K562 (cell line): ENCODE data around the gene ZNF407. TPM values are rescaled to one million over a fixed set of nuclear protein-coding genes. Genes with fewer than 3 reads are reported as not detected.

ENCODE experiments used
- ATAC-seq: fragments of 200-7000 bp; cut with Tn5 transposase; 3 replicates; pipeline ENCODE4 v1.9.1; 2020; ENCODE audit warnings: moderate library complexity
- BruUV-seq: library from RNA; stranded (reverse); fragments of 400-500 nt; replicated peaks from 2 replicates; lab custom pipeline; 2021; lab: Mats Ljungman, UMichigan
- CTCF ChIA-PET: fragments of 300-600 bp; formaldehyde crosslinking; extraction: SDS; loops from one replicate; lab custom pipeline; 2021; ENCODE audit warnings: low intra/inter-chr PET ratio; lab: Yijun Ruan, JAX
- POLR2A ChIA-PET: fragments of 300-600, 350-650 bp; sonication (Branson Sonifier 250); formaldehyde crosslinking; extraction: SDS; loops from one replicate; lab custom pipeline; 2021; ENCODE audit warnings: antibody characterized with exemption, inconsistent platforms; lab: Yijun Ruan, JAX
- DNase-seq, 4 experiments: peaks; one replicate each; pipeline versions ENCODE4 v3.0.0 to v3.0.0-alpha.2; 2011 to 2018; ENCODE audit warnings: low spot score in 3 of 4, mixed read lengths in 3 of 4; ENCODE audit errors: extremely low read depth in 1 of 4
- FAIRE-seq: peaks from 2 replicates; lab custom pipeline; 2011; peaks lifted over from hg19 to GRCh38; lab: Jason Lieb, UNC
- H2AFZ ChIP-seq: 2 replicates; pipeline ENCODE4 v1.6.0; 2011; ENCODE audit warnings: low read depth, low read length, control low read depth, inconsistent platforms
- H3K27ac ChIP-seq: fragments of 200-600 bp; 3 replicates; pipeline ENCODE4 v1.8.0; 2011; ENCODE audit warnings: low read depth, mild to moderate bottlenecking, control low read depth, inconsistent platforms, low read length, moderate library complexity, mixed read lengths; ENCODE audit errors: extremely low read depth
- H3K27me3 ChIP-seq, 2 experiments: fragments of 300-600 bp in 1 of 2; 2 replicates in 1 of 2; 3 replicates in 1 of 2; pipeline versions ENCODE4 v1.6.0 to v1.8.0; 2011; ENCODE audit warnings: inconsistent platforms in 2 of 2, low read length in 2 of 2, mild to moderate bottlenecking in 1 of 2, mixed read lengths in 1 of 2, moderate library complexity in 1 of 2; ENCODE audit not compliant: control insufficient read depth in 2 of 2, insufficient read depth in 2 of 2
- H3K36me3 ChIP-seq: fragments of 300-600 bp; 3 replicates; pipeline ENCODE4 v1.8.0; 2011; ENCODE audit warnings: mild to moderate bottlenecking, low read length, inconsistent platforms; ENCODE audit not compliant: control insufficient read depth, insufficient read depth
- H3K4me1 ChIP-seq, 2 experiments: fragments of 200-600 bp in 1 of 2; replicated peaks in 1 of 2; 2 replicates in 1 of 2; 3 replicates in 1 of 2; pipeline versions ENCODE4 v1.5.1 to v1.8.0; 2011; ENCODE audit warnings: inconsistent platforms in 2 of 2, low read length in 2 of 2, mild to moderate bottlenecking in 1 of 2, mixed read lengths in 1 of 2, moderate library complexity in 1 of 2; ENCODE audit not compliant: control insufficient read depth in 2 of 2, insufficient read depth in 2 of 2
- H3K4me2 ChIP-seq: 2 replicates; pipeline ENCODE4 v1.6.1; 2011; ENCODE audit warnings: low read length, control low read depth, inconsistent platforms, mixed read lengths; ENCODE audit not compliant: insufficient read depth
- H3K4me3 ChIP-seq: fragments of 200-600 bp; sonication (generic), shearing (Covaris generic); 2 replicates; pipeline ENCODE4 v1.5.1; 2016; ENCODE audit warnings: control low read depth, inconsistent platforms
- H3K79me2 ChIP-seq: fragments of 200-600 bp; 3 replicates; pipeline ENCODE4 v1.8.0; 2011; ENCODE audit warnings: low read length, inconsistent platforms; ENCODE audit not compliant: control insufficient read depth, insufficient read depth
- H3K9ac ChIP-seq, 2 experiments: 2 replicates each; pipeline versions ENCODE4 v1.6.0 to v1.6.1; 2011; ENCODE audit warnings: low read depth in 2 of 2, low read length in 2 of 2, control low read depth in 1 of 2, inconsistent platforms in 1 of 2, mild to moderate bottlenecking in 1 of 2, mixed read lengths in 1 of 2; ENCODE audit not compliant: insufficient read depth in 1 of 2
- H3K9me1 ChIP-seq: one replicate; pipeline ENCODE4 v1.6.0; 2011; ENCODE audit warnings: inconsistent platforms, mild to moderate bottlenecking, low read length, moderate library complexity; ENCODE audit not compliant: control insufficient read depth, insufficient read depth
- H3K9me3 ChIP-seq: replicated peaks from 2 replicates; pipeline ENCODE4 v1.5.1; 2011; ENCODE audit warnings: low read depth, low read length, inconsistent platforms; ENCODE audit not compliant: control insufficient read depth, insufficient read depth
- H4K20me1 ChIP-seq: replicated peaks from 2 replicates; pipeline ENCODE4 v1.6.1; 2011; ENCODE audit warnings: low read length, inconsistent platforms, mixed read lengths; ENCODE audit not compliant: control insufficient read depth, insufficient read depth
- CLOCK ChIP-seq: fragments of 250-450 bp; sonication (Bioruptor Pico); IDR thresholded peaks from 2 replicates; pipeline ENCODE4 v1.4.0; 2020; ENCODE audit warnings: mild to moderate bottlenecking, moderate library complexity, borderline replicate concordance
- CREBBP ChIP-seq: IDR thresholded peaks from one replicate; pipeline ENCODE4 v1.6.1; 2012; ENCODE audit warnings: low read depth, mild to moderate bottlenecking, control low read depth, inconsistent platforms, low read length
- CSDE1 ChIP-seq, 2 experiments: fragments of 450-650 bp; IDR thresholded peaks; 2 replicates each; pipeline ENCODE4 v1.6.1; 2016; ENCODE audit warnings: mild to moderate bottlenecking in 1 of 2
- EZH2 ChIP-seq: IDR thresholded peaks from 2 replicates; pipeline ENCODE4 v1.6.1; 2012; ENCODE audit warnings: low read depth, mild to moderate bottlenecking, inconsistent platforms, low read length, borderline replicate concordance
- GTF2A2 ChIP-seq: IDR thresholded peaks from 2 replicates; pipeline ENCODE4 v1.6.1; 2016; ENCODE audit warnings: mild to moderate bottlenecking, missing genetic modification characterization, missing compliant biosample characterization
- NCOA4 ChIP-seq: fragments of 450-650 bp; IDR thresholded peaks from 2 replicates; pipeline ENCODE4 v1.6.1; 2018; ENCODE audit warnings: mild to moderate bottlenecking; ENCODE audit not compliant: partially characterized antibody
- NR2C1 ChIP-seq, 2 experiments: fragments of 450-650 bp; IDR thresholded peaks; 2 replicates each; pipeline ENCODE4 v1.6.1; 2017; ENCODE audit warnings: mild to moderate bottlenecking in 2 of 2, antibody characterized with exemption in 1 of 2, inconsistent platforms in 1 of 2, missing compliant biosample characterization in 1 of 2, missing genetic modification characterization in 1 of 2
- PHTF2 ChIP-seq: fragments of 250-450 bp; sonication (Bioruptor Pico); IDR thresholded peaks from 2 replicates; pipeline ENCODE4 v1.5.0; 2021; ENCODE audit warnings: mild to moderate bottlenecking
- STAT5B ChIP-seq: fragments of 250-450 bp; sonication (Bioruptor Pico); IDR thresholded peaks from 2 replicates; pipeline ENCODE4 v1.8.0; 2021; ENCODE audit warnings: mild to moderate bottlenecking, inconsistent platforms
- SUPT5H ChIP-seq: fragments of 450-650 bp; IDR thresholded peaks from 2 replicates; pipeline ENCODE4 v1.6.1; 2016
- TRIM28 ChIP-seq: fragments of 450-650 bp; IDR thresholded peaks from 2 replicates; pipeline ENCODE4 v1.6.1; 2017
- XRCC5 ChIP-seq: fragments of 200-400 bp; formaldehyde crosslinking; IDR thresholded peaks from 2 replicates; pipeline ENCODE4 v1.6.1; 2017; ENCODE audit warnings: low read depth, mild to moderate bottlenecking, low read length
- ZNF561 ChIP-seq: fragments of 450-650 bp; formaldehyde crosslinking; conservative IDR thresholded peaks from 2 replicates; pipeline ENCODE4 v1.4.0; 2020; ENCODE audit warnings: mild to moderate bottlenecking, moderate library complexity
- ZSCAN29 ChIP-seq: fragments of 450-650 bp; IDR thresholded peaks from 2 replicates; pipeline ENCODE4 v1.6.1; 2017
- WGBS: fragments of 100-300 bp; shearing (Covaris generic); methylation state at CpG from one replicate; pipeline ENCODE4 v1.1.6; 2016; ENCODE audit warnings: low coverage, mixed read lengths; ENCODE audit not compliant: insufficient coverage; ENCODE audit errors: missing lambda C conversion rate; 5-methylcytosine and 5-hydroxymethylcytosine counted together
- in situ Hi-C: fragments of 300-500 bp; cut with MboI; formaldehyde crosslinking; loops from 4 replicates; pipeline ENCODE4 v1.15.0; 2018; ENCODE audit warnings: inconsistent platforms, mixed read lengths
- intact Hi-C: fragments of 100-400 bp; cut with micrococcal nuclease; formaldehyde crosslinking; loops from 2 replicates; pipeline ENCODE4 v1.14.2; 2022
- polyA plus RNA-seq, 8 experiments: library from polyadenylated mRNA; depleted of rRNA in 4 of 8; stranded (reverse) in 5 of 8; unstranded in 3 of 8; fragments of >200 nt; fragmentation: Nextera tagmentation in 2 of 8; fragmentation: Illumina TruSeq in 1 of 8; extraction: Ambion mirVana in 2 of 8; extraction: Trizol in 1 of 8; gene quantifications; 2 replicates each; pipeline versions ENCODE4 v1.2.1 to v1.2.3, GENCODE V29; 2011 to 2014; ENCODE audit warnings: inconsistent platforms in 1 of 8, missing spikeins in 1 of 8
- total RNA-seq, 7 experiments: library from RNA; depleted of rRNA in 6 of 7; stranded (reverse); fragments of >200 nt in 6 of 7; fragmentation: Illumina TruSeq in 2 of 7; extraction: Trizol in 2 of 7; gene quantifications; 2 replicates each; pipeline versions ENCODE4 v1.2.1 to v1.2.3, GENCODE V29; 2011 to 2021; ENCODE audit warnings: low replicate concordance in 1 of 7

The ZNF407 gene
- total and polyA plus RNA-seq, 9 of the 15 experiments (the other 6 are each of a cell fraction or from before 2014, with no cell fraction given): 0.21 to 5.4 (median 2.3) TPM

DNA sequence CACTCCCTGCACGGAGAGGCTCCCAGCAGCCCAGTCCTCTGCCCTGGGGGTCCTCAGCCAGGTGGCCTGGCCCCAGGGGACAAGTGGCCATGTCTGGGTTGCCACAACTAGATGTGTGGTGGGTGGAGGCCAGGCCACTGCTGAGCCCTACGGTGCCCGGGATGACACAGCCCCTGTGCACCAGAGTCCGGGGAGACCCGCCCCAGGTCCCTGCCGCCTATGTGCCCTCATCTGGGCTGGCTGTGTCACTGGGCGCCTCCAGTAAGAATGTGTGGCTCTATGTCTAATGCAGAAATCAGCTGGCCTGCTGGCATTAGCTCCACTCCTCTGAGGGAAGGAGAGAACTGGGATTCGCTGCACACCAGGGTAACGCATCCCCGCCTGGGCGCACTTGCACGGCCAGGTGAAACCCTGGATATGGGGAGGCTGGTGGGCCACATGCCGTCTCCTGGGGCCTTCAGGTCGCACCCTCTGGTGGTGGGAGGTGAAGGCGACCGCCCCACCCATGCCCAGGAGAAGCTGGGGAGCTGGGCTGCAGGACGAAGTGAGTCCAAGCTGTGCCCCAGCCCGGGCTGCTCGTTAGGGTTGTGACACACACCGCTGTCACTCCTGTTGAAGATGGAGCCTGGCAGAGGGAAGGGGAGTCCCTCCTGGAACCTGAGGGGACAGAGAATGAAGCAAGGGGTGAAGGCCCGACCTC is 475.2 kb downstream of the ZNF407 start:
- Histone ChIP-seq H2AFZ (no peak overlapping the region), H3K4me1 (no peaks in the 10 kb centered on the region), H3K27ac (no peak overlapping the region), H3K4me2 (no peak overlapping the region), H3K79me2 (no peaks in the 10 kb centered on the region), H3K4me3 (no peak overlapping the region), H3K27me3 (peaks cover 0 to 57% of the 10 kb centered on the region in 2 experiments; a peak in 2 of 5 replicates), H3K9ac (no peak overlapping the region), H3K9me3 (no peaks in the 10 kb centered on the region; the same call in 1 of the 2 replicates), H4K20me1 (no peaks in the 10 kb centered on the region), H3K36me3 (no peaks in the 10 kb centered on the region), H3K9me1 (no peaks in the 10 kb centered on the region)
- intact Hi-C loops: no loop called here
- no TSS peak for BruUV-seq
- no peak for TF ChIP-seq PHTF2 (CRISPR knock-in tag)
- no peak for TF ChIP-seq ZSCAN29
- TF ChIP-seq GTF2A2: no peak
- FAIRE-seq (no peak), ATAC-seq (no peak), DNase-seq (no peak)
- WGBS: 15% methylated on average over 17 of the region's 21 CpGs
- POLR2A ChIA-PET: no interaction called here
- CTCF ChIA-PET: no interaction called here
- in situ Hi-C loops: no loop called here

GRCh38 chr18:75073654-75074053 is 476.0 kb downstream of the ZNF407 start:
- no peak overlapping the region for H2AFZ ChIP-seq
- no peak overlapping the region for H3K4me2 ChIP-seq
- DNase-seq: no peak
- POLR2A ChIA-PET: no interaction called here
- FAIRE-seq: no peak
- no TSS peak for BruUV-seq
- no peak for ATAC-seq
- no peaks in the 10 kb centered on the region for H3K79me2 ChIP-seq
- H3K27ac ChIP-seq: no peak overlapping the region
- peaks cover 0 to 52% of the 10 kb centered on the region in 2 experiments; a peak in 2 of 5 replicates for H3K27me3 ChIP-seq
- WGBS: 7% methylated on average over 9 of the region's 9 CpGs
- H3K36me3 ChIP-seq: no peaks in the 10 kb centered on the region
- no peaks in the 10 kb centered on the region for H3K4me1 ChIP-seq
- in situ Hi-C loops: no loop called here
- no peak overlapping the region for H3K4me3 ChIP-seq
- CTCF ChIA-PET: no interaction called here
- no peaks in the 10 kb centered on the region for H3K9me1 ChIP-seq
- H4K20me1 ChIP-seq: no peaks in the 10 kb centered on the region
- H3K9me3 ChIP-seq: no peaks in the 10 kb centered on the region; the same call in 1 of the 2 replicates
- intact Hi-C loops: no loop called here
- H3K9ac ChIP-seq: no peak overlapping the region
- TF ChIP-seq XRCC5 (no peak), CREBBP (no peak), CSDE1 (IDR thresholded peaks at IDR 0.05) (no peak), SUPT5H (no peak), CLOCK (CRISPR knock-in tag) (no peak), NR2C1 (IDR thresholded peaks at IDR 0.05) (no peak), NR2C1 (tag; IDR thresholded peaks at IDR 0.05) (no peak), TRIM28 (no peak), ZNF561 (CRISPR knock-in tag) (no peak), NCOA4 (no peak), STAT5B (CRISPR knock-in tag) (no peak), EZH2 (no peak)
